Cardiac septum (tissue), 1 donor: ENCODE data around the gene SNRK. TPM values are rescaled to one million over a fixed set of nuclear protein-coding genes. Genes with fewer than 3 reads are reported as not detected.
"Not testable (repeated sequence)": the region's sequence is repeated elsewhere in the genome, so short reads cannot be mapped to it uniquely, and the experiment has no call there.

Source experiments
- DNase-seq: peaks from one replicate; pipeline ENCODE4 v3.0.0-alpha.2; 2020; ENCODE audit warnings: low spot score
- intact Hi-C: fragments of 100-400 bp; cut with DNase I; formaldehyde crosslinking; loops from one replicate; pipeline ENCODE4 v1.14.0; 2022
- total RNA-seq: library from RNA; stranded (reverse); fragmentation: NEBNext Ultra II Directional; extraction: Animal tissue kit (Norgen Biotek cat#: 25700); gene quantifications from one replicate; pipeline ENCODE4 v1.2.1, GENCODE V29; 2021
- donor health status: DM: no; HTN: no; CAD: no.

SNRK gene
- total RNA-seq, 1 donor from 2014 or later = 25.1 TPM

GRCh38 chr3:43334976-43335375 lies 48.6 kb downstream of the SNRK start:
- DNase-seq = no peak
- intact Hi-C loops = no loop called here

GRCh38 chr3:43335799-43336198 lies 49.5 kb downstream of the SNRK start:
- intact Hi-C loops = no loop called here
- no peak for DNase-seq

- DNase-seq = no peak
- intact Hi-C loops = no loop called here
Observed at GRCh38 chr3:43338295-43338694, 52.0 kb downstream of the SNRK start.

GRCh38 chr3:43340403-43340802 lies 54.1 kb downstream of the SNRK start:
- intact Hi-C loops = no loop called here
- DNase-seq = no peak

GRCh38 chr3:43341788-43342187 lies 55.4 kb downstream of the SNRK start:
- intact Hi-C loops = no loop called here
- DNase-seq = no peak

GRCh38 chr3:43343185-43343584 lies 56.8 kb downstream of the SNRK start:
- intact Hi-C loops = no loop called here
- no peak for DNase-seq

GRCh38 chr3:43343815-43344214 lies 57.5 kb downstream of the SNRK start:
- intact Hi-C loops = no loop called here
- DNase-seq = no peak

GRCh38 chr3:43344520-43344919 lies 58.2 kb downstream of the SNRK start:
- DNase-seq = no peak
- intact Hi-C loops = no loop called here

GRCh38 chr3:43345246-43345645 lies 58.9 kb downstream of the SNRK start:
- DNase-seq = no peak
- intact Hi-C loops = no loop called here

- intact Hi-C loops = no loop called here
Observed at GRCh38 chr3:43345877-43346276, 59.5 kb downstream of the SNRK start.

GRCh38 chr3:43346978-43347749 lies 60.8 kb downstream of the SNRK start:
- DNase-seq = peak; percentile 75
- intact Hi-C loops = no loop called here

More at GRCh38 chr3:43345877-43346276, 59.5 kb downstream of the SNRK start:
- peak; percentile 53 for DNase-seq

- intact Hi-C loops = no loop called here
- peak; percentile 61 for DNase-seq
Observed at GRCh38 chr3:43347774-43348173, 61.4 kb downstream of the SNRK start.

- intact Hi-C loops = no loop called here
- peak; percentile 51 for DNase-seq
Observed at GRCh38 chr3:43348350-43348749, 62.0 kb downstream of the SNRK start.

GRCh38 chr3:43348852-43349574 lies 62.7 kb downstream of the SNRK start:
- intact Hi-C loops = no loop called here
- no peak for DNase-seq

- no peak for DNase-seq
- intact Hi-C loops = no loop called here
Observed at GRCh38 chr3:43349716-43350115, 63.4 kb downstream of the SNRK start.

- intact Hi-C loops = no loop called here
- DNase-seq = no peak
Observed at GRCh38 chr3:43353393-43353792, 67.1 kb downstream of the SNRK start.

GRCh38 chr3:43353923-43354670 lies 67.8 kb downstream of the SNRK start:
- no peak for DNase-seq
- intact Hi-C loops = no loop called here

GRCh38 chr3:43356033-43356432 lies 69.7 kb downstream of the SNRK start:
- intact Hi-C loops, DNase-seq: not testable (repeated sequence)

- intact Hi-C loops = no loop called here
- no peak for DNase-seq
Observed at GRCh38 chr3:43361077-43361476, 74.7 kb downstream of the SNRK start.

GRCh38 chr3:43362183-43362582 lies 75.8 kb downstream of the SNRK start:
- no peak for DNase-seq
- intact Hi-C loops = no loop called here
